Breast epithelium (tissue), 3 donors: ENCODE measurements around the gene NEURL1.
A peak's percentile ranks its signal among the peaks of the same experiment; 100 is the strongest.
"Not testable (repeated sequence)": the region's sequence is repeated elsewhere in the genome, so short reads cannot be mapped to it uniquely, and the experiment has no call there.

Experiments
- CTCF ChIP-seq, 3 donors: fragments of 450-650 bp; IDR thresholded peaks; one replicate each; pipeline ENCODE4 v1.5.1; 2016 to 2017; ENCODE audit warnings: antibody characterized with exemption in 3 of 3, mild to moderate bottlenecking in 3 of 3, moderate library complexity in 3 of 3
- POLR2AphosphoS5 ChIP-seq, 3 donors: sonication (generic); formaldehyde crosslinking; IDR thresholded peaks; one replicate each; pipeline ENCODE4 v1.6.1; 2017; ENCODE audit warnings: antibody characterized with exemption in 3 of 3

DNA sequence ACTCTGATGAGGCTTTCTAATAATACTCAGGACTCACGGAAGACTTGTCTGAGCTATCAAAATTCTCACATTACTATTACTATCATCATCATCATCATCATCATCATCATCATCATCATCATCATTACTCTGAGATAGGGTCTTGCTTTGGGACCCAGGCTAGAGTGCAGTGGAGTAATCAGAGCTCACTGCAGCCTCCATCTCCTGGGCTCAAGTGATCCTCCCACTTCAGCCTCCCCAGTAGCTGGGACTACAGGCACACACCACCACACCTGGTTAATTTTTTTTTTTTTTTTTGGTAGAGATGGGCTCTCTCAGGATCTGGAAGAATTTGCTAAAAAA, 112.6 kb downstream of the NEURL1 start:
- TF ChIP-seq CTCF (IDR thresholded peaks at IDR 0.05) = peak in 1 of 3 donors; percentile 4
- not testable (repeated sequence) for TF ChIP-seq POLR2AphosphoS5 (IDR thresholded peaks at IDR 0.05)
